Mesendoderm (in vitro differentiated cells): ENCODE data around the gene TENM4.

Experiments used
- DNase-seq: peaks from one replicate; pipeline ENCODE4 v3.0.0; 2013
- H2AK5ac ChIP-seq: 2 replicates; pipeline ENCODE4 v1.6.1; 2013; ENCODE audit warnings: low read length, inconsistent platforms
- H2BK120ac ChIP-seq: 2 replicates; pipeline ENCODE4 v1.6.1; 2013; ENCODE audit warnings: low read depth, mild to moderate bottlenecking, low read length, moderate library complexity, mixed read lengths
- H2BK15ac ChIP-seq: replicated peaks from 2 replicates; pipeline ENCODE4 v1.6.1; 2013; ENCODE audit warnings: low read depth, mild to moderate bottlenecking, moderate library complexity
- H2BK5ac ChIP-seq: 2 replicates; pipeline ENCODE4 v1.6.1; 2013; ENCODE audit warnings: low read length, inconsistent platforms
- H3K18ac ChIP-seq: 2 replicates; pipeline ENCODE4 v1.6.1; 2013; ENCODE audit warnings: mild to moderate bottlenecking, low read length, mixed read lengths
- H3K23ac ChIP-seq: one replicate; pipeline ENCODE4 v1.6.1; 2013; ENCODE audit warnings: low read length
- H3K27ac ChIP-seq: 2 replicates; pipeline ENCODE4 v1.5.1; 2013; ENCODE audit warnings: low read depth, mild to moderate bottlenecking, inconsistent platforms, low read length, moderate library complexity
- H3K27me3 ChIP-seq: 2 replicates; pipeline ENCODE4 v1.6.1; 2013; ENCODE audit warnings: low read length, control low read depth, mild to moderate bottlenecking, inconsistent platforms; ENCODE audit not compliant: insufficient read depth, poor library complexity
- H3K36me3 ChIP-seq: 2 replicates; pipeline ENCODE4 v1.6.1; 2013; ENCODE audit warnings: low read length, inconsistent platforms; ENCODE audit not compliant: control insufficient read depth, insufficient read depth
- H3K4ac ChIP-seq: one replicate; pipeline ENCODE4 v1.6.1; 2013; ENCODE audit warnings: low read depth, mild to moderate bottlenecking, low read length, moderate library complexity
- H3K4me1 ChIP-seq: 2 replicates; pipeline ENCODE4 v1.6.1; 2013; ENCODE audit warnings: low read depth, low read length, inconsistent platforms; ENCODE audit not compliant: control insufficient read depth
- H3K4me2 ChIP-seq: 2 replicates; pipeline ENCODE4 v1.6.1; 2013; ENCODE audit warnings: low read length
- H3K4me3 ChIP-seq: 2 replicates; pipeline ENCODE4 v1.5.1; 2013; ENCODE audit warnings: mild to moderate bottlenecking, low read length
- H3K56ac ChIP-seq: one replicate; pipeline ENCODE4 v1.6.1; 2013; ENCODE audit warnings: low read length
- H3K79me1 ChIP-seq: 2 replicates; pipeline ENCODE4 v1.6.1; 2013; ENCODE audit warnings: low read length, inconsistent platforms
- H3K79me2 ChIP-seq: 2 replicates; pipeline ENCODE4 v1.6.1; 2013; ENCODE audit warnings: mild to moderate bottlenecking, low read length; ENCODE audit not compliant: control insufficient read depth, insufficient read depth
- H3K9ac ChIP-seq: 2 replicates; pipeline ENCODE4 v1.6.1; 2013; ENCODE audit warnings: low read length, inconsistent platforms
- H4K5ac ChIP-seq: one replicate; pipeline ENCODE4 v1.6.1; 2013; ENCODE audit warnings: low read length
- H4K8ac ChIP-seq: one replicate; pipeline ENCODE4 v1.6.1; 2013; ENCODE audit warnings: low read depth, mild to moderate bottlenecking, control low read depth, low read length, moderate library complexity
- WGBS: extraction: QIAGEN DNeasy Blood & Tissue Kit; methylation state at CpG from one replicate; pipeline ENCODE4 v1.1.7; 2013; ENCODE audit warnings: low lambda C conversion rate, missing lambda C conversion rate; ENCODE audit not compliant: insufficient coverage; ENCODE audit errors: extremely low coverage; 5-methylcytosine and 5-hydroxymethylcytosine counted together

TENM4 gene

GRCh38 chr11:78797559-78797958, 643.3 kb downstream of the TENM4 start:
- no peak overlapping the region for H3K27ac ChIP-seq
- H3K27me3 ChIP-seq = no peaks in the 10 kb centered on the region
- no peak overlapping the region for H3K56ac ChIP-seq
- H2BK15ac ChIP-seq = no peak overlapping the region
- no peak for DNase-seq
- H3K18ac ChIP-seq = no peak overlapping the region
- H3K4me3 ChIP-seq = no peak overlapping the region
- no peak overlapping the region for H3K4me2 ChIP-seq
- H3K23ac ChIP-seq = no peak overlapping the region
- no peak overlapping the region for H3K4ac ChIP-seq
- H3K36me3 ChIP-seq = no peaks in the 10 kb centered on the region
- H4K8ac ChIP-seq = no peak overlapping the region
- H3K79me1 ChIP-seq = no peaks in the 10 kb centered on the region
- no peak overlapping the region for H2BK120ac ChIP-seq
- no peak overlapping the region for H2BK5ac ChIP-seq
- peaks cover 16% of the 10 kb centered on the region for H3K4me1 ChIP-seq
- H3K9ac ChIP-seq = no peak overlapping the region
- H4K5ac ChIP-seq = no peak overlapping the region
- WGBS = no CpG with 5 or more reads among the region's 3 CpGs
- H2AK5ac ChIP-seq = no peak overlapping the region
- no peaks in the 10 kb centered on the region for H3K79me2 ChIP-seq

GRCh38 chr11:78796956-78797355, 643.9 kb downstream of the TENM4 start:
- WGBS = no CpG with 5 or more reads among the region's 2 CpGs
- Histone ChIP-seq H3K4me1 (peaks cover 16% of the 10 kb centered on the region), H2BK120ac (no peak overlapping the region), H3K23ac (no peak overlapping the region), H4K5ac (no peak overlapping the region), H4K8ac (no peak overlapping the region), H2AK5ac (no peak overlapping the region), H3K27me3 (no peaks in the 10 kb centered on the region), H2BK5ac (no peak overlapping the region), H3K9ac (no peak overlapping the region), H3K56ac (no peak overlapping the region), H3K4me3 (no peak overlapping the region), H3K4ac (no peak overlapping the region), H3K36me3 (no peaks in the 10 kb centered on the region), H3K18ac (no peak overlapping the region), H3K27ac (no peak overlapping the region), H2BK15ac (no peak overlapping the region), H3K79me2 (no peaks in the 10 kb centered on the region), H3K4me2 (no peak overlapping the region), H3K79me1 (no peaks in the 10 kb centered on the region)
- no peak for DNase-seq

- Histone ChIP-seq H3K18ac (no peak overlapping the region), H2BK120ac (no peak overlapping the region), H2BK15ac (no peak overlapping the region), H3K56ac (no peak overlapping the region), H3K4me2 (no peak overlapping the region), H3K23ac (no peak overlapping the region), H3K4me1 (peaks cover 7% of the 10 kb centered on the region), H3K36me3 (no peaks in the 10 kb centered on the region), H2BK5ac (no peak overlapping the region), H4K5ac (no peak overlapping the region), H3K4me3 (no peak overlapping the region), H4K8ac (no peak overlapping the region), H3K27ac (no peak overlapping the region), H3K4ac (no peak overlapping the region), H3K27me3 (no peaks in the 10 kb centered on the region), H3K9ac (no peak overlapping the region), H3K79me2 (no peaks in the 10 kb centered on the region), H2AK5ac (no peak overlapping the region), H3K79me1 (no peaks in the 10 kb centered on the region)
- no peak for DNase-seq
- no CpG with 5 or more reads among the region's 6 CpGs for WGBS
Observed at GRCh38 chr11:78795621-78796261, 645.1 kb downstream of the TENM4 start.

GRCh38 chr11:78791964-78792363, 648.9 kb downstream of the TENM4 start:
- no peak for DNase-seq
- Histone ChIP-seq H3K79me2 (no peaks in the 10 kb centered on the region), H2AK5ac (no peak overlapping the region), H4K5ac (no peak overlapping the region), H3K4ac (no peak overlapping the region), H3K27ac (no peak overlapping the region), H3K9ac (no peak overlapping the region), H2BK120ac (no peak overlapping the region), H3K79me1 (no peaks in the 10 kb centered on the region), H3K4me2 (no peak overlapping the region), H3K4me1 (no peaks in the 10 kb centered on the region), H3K23ac (no peak overlapping the region), H3K18ac (no peak overlapping the region), H2BK5ac (no peak overlapping the region), H2BK15ac (no peak overlapping the region), H3K27me3 (no peaks in the 10 kb centered on the region), H3K36me3 (no peaks in the 10 kb centered on the region), H3K56ac (no peak overlapping the region), H3K4me3 (no peak overlapping the region), H4K8ac (no peak overlapping the region)

GRCh38 chr11:78791254-78791653, 649.6 kb downstream of the TENM4 start:
- Histone ChIP-seq H2AK5ac (no peak overlapping the region), H3K56ac (no peak overlapping the region), H2BK15ac (no peak overlapping the region), H3K4ac (no peak overlapping the region), H3K79me1 (no peaks in the 10 kb centered on the region), H3K18ac (no peak overlapping the region), H3K4me2 (no peak overlapping the region), H2BK5ac (no peak overlapping the region), H3K4me3 (no peak overlapping the region), H4K8ac (no peak overlapping the region), H2BK120ac (no peak overlapping the region), H3K36me3 (no peaks in the 10 kb centered on the region), H3K23ac (no peak overlapping the region), H3K27ac (no peak overlapping the region), H4K5ac (no peak overlapping the region), H3K4me1 (no peaks in the 10 kb centered on the region), H3K27me3 (no peaks in the 10 kb centered on the region), H3K9ac (no peak overlapping the region), H3K79me2 (no peaks in the 10 kb centered on the region)
- no peak for DNase-seq
- no CpG with 5 or more reads among the region's 1 CpG for WGBS

- H3K18ac ChIP-seq = no peak overlapping the region
- H2BK120ac ChIP-seq = no peak overlapping the region
- H3K4me3 ChIP-seq = no peak overlapping the region
- H3K23ac ChIP-seq = no peak overlapping the region
- no peaks in the 10 kb centered on the region for H3K36me3 ChIP-seq
- H2BK5ac ChIP-seq = no peak overlapping the region
- no peak overlapping the region for H3K56ac ChIP-seq
- DNase-seq = no peak
- no peak overlapping the region for H2AK5ac ChIP-seq
- H2BK15ac ChIP-seq = no peak overlapping the region
- no peaks in the 10 kb centered on the region for H3K4me1 ChIP-seq
- H3K79me1 ChIP-seq = no peaks in the 10 kb centered on the region
- H3K27ac ChIP-seq = no peak overlapping the region
- H3K27me3 ChIP-seq = no peaks in the 10 kb centered on the region
- no peak overlapping the region for H4K8ac ChIP-seq
- H3K9ac ChIP-seq = no peak overlapping the region
- H4K5ac ChIP-seq = no peak overlapping the region
- no peak overlapping the region for H3K4ac ChIP-seq
- no peak overlapping the region for H3K4me2 ChIP-seq
- H3K79me2 ChIP-seq = no peaks in the 10 kb centered on the region
Observed at GRCh38 chr11:78790784-78791183, 650.0 kb downstream of the TENM4 start.
